K562 (cell line): Measurements from ENCODE around the gene SDCCAG8. TPM values are rescaled to one million over a fixed set of nuclear protein-coding genes. Genes with fewer than 3 reads are reported as not detected.

Source experiments
- ATAC-seq: fragments of 200-7000 bp; cut with Tn5 transposase; 3 replicates; pipeline ENCODE4 v1.9.1; 2020; ENCODE audit warnings: moderate library complexity
- BruUV-seq: library from RNA; stranded (reverse); fragments of 400-500 nt; replicated peaks from 2 replicates; lab custom pipeline; 2021; lab: Mats Ljungman, UMichigan
- CTCF ChIA-PET: fragments of 300-600 bp; formaldehyde crosslinking; extraction: SDS; loops from one replicate; lab custom pipeline; 2021; ENCODE audit warnings: low intra/inter-chr PET ratio; lab: Yijun Ruan, JAX
- POLR2A ChIA-PET: fragments of 300-600, 350-650 bp; sonication (Branson Sonifier 250); formaldehyde crosslinking; extraction: SDS; loops from one replicate; lab custom pipeline; 2021; ENCODE audit warnings: antibody characterized with exemption, inconsistent platforms; lab: Yijun Ruan, JAX
- DNase-seq, 4 experiments: peaks; one replicate each; pipeline versions ENCODE4 v3.0.0 to v3.0.0-alpha.2; 2011 to 2018; ENCODE audit warnings: low spot score in 3 of 4, mixed read lengths in 3 of 4; ENCODE audit errors: extremely low read depth in 1 of 4
- FAIRE-seq: peaks from 2 replicates; lab custom pipeline; 2011; peaks lifted over from hg19 to GRCh38; lab: Jason Lieb, UNC
- H2AFZ ChIP-seq: 2 replicates; pipeline ENCODE4 v1.6.0; 2011; ENCODE audit warnings: low read depth, low read length, control low read depth, inconsistent platforms
- H3K27ac ChIP-seq: fragments of 200-600 bp; 3 replicates; pipeline ENCODE4 v1.8.0; 2011; ENCODE audit warnings: low read depth, mild to moderate bottlenecking, control low read depth, inconsistent platforms, low read length, moderate library complexity, mixed read lengths; ENCODE audit errors: extremely low read depth
- H3K27me3 ChIP-seq, 2 experiments: fragments of 300-600 bp in 1 of 2; 2 replicates in 1 of 2; 3 replicates in 1 of 2; pipeline versions ENCODE4 v1.6.0 to v1.8.0; 2011; ENCODE audit warnings: inconsistent platforms in 2 of 2, low read length in 2 of 2, mild to moderate bottlenecking in 1 of 2, mixed read lengths in 1 of 2, moderate library complexity in 1 of 2; ENCODE audit not compliant: control insufficient read depth in 2 of 2, insufficient read depth in 2 of 2
- H3K36me3 ChIP-seq: fragments of 300-600 bp; 3 replicates; pipeline ENCODE4 v1.8.0; 2011; ENCODE audit warnings: mild to moderate bottlenecking, low read length, inconsistent platforms; ENCODE audit not compliant: control insufficient read depth, insufficient read depth
- H3K4me1 ChIP-seq, 2 experiments: fragments of 200-600 bp in 1 of 2; replicated peaks in 1 of 2; 2 replicates in 1 of 2; 3 replicates in 1 of 2; pipeline versions ENCODE4 v1.5.1 to v1.8.0; 2011; ENCODE audit warnings: inconsistent platforms in 2 of 2, low read length in 2 of 2, mild to moderate bottlenecking in 1 of 2, mixed read lengths in 1 of 2, moderate library complexity in 1 of 2; ENCODE audit not compliant: control insufficient read depth in 2 of 2, insufficient read depth in 2 of 2
- H3K4me2 ChIP-seq: 2 replicates; pipeline ENCODE4 v1.6.1; 2011; ENCODE audit warnings: low read length, control low read depth, inconsistent platforms, mixed read lengths; ENCODE audit not compliant: insufficient read depth
- H3K4me3 ChIP-seq: fragments of 200-600 bp; sonication (generic), shearing (Covaris generic); 2 replicates; pipeline ENCODE4 v1.5.1; 2016; ENCODE audit warnings: control low read depth, inconsistent platforms
- H3K79me2 ChIP-seq: fragments of 200-600 bp; 3 replicates; pipeline ENCODE4 v1.8.0; 2011; ENCODE audit warnings: low read length, inconsistent platforms; ENCODE audit not compliant: control insufficient read depth, insufficient read depth
- H3K9ac ChIP-seq, 2 experiments: 2 replicates each; pipeline versions ENCODE4 v1.6.0 to v1.6.1; 2011; ENCODE audit warnings: low read depth in 2 of 2, low read length in 2 of 2, control low read depth in 1 of 2, inconsistent platforms in 1 of 2, mild to moderate bottlenecking in 1 of 2, mixed read lengths in 1 of 2; ENCODE audit not compliant: insufficient read depth in 1 of 2
- H3K9me1 ChIP-seq: one replicate; pipeline ENCODE4 v1.6.0; 2011; ENCODE audit warnings: inconsistent platforms, mild to moderate bottlenecking, low read length, moderate library complexity; ENCODE audit not compliant: control insufficient read depth, insufficient read depth
- H3K9me3 ChIP-seq: replicated peaks from 2 replicates; pipeline ENCODE4 v1.5.1; 2011; ENCODE audit warnings: low read depth, low read length, inconsistent platforms; ENCODE audit not compliant: control insufficient read depth, insufficient read depth
- H4K20me1 ChIP-seq: replicated peaks from 2 replicates; pipeline ENCODE4 v1.6.1; 2011; ENCODE audit warnings: low read length, inconsistent platforms, mixed read lengths; ENCODE audit not compliant: control insufficient read depth, insufficient read depth
- PRDM10 ChIP-seq: fragments of 450-650 bp; IDR thresholded peaks from 2 replicates; pipeline ENCODE4 v1.6.1; 2018; ENCODE audit not compliant: partially characterized antibody
- TAL1 ChIP-seq: fragments of 450-650 bp; IDR thresholded peaks from 2 replicates; pipeline ENCODE4 v1.6.1; 2016; ENCODE audit warnings: mild to moderate bottlenecking
- WGBS: fragments of 100-300 bp; shearing (Covaris generic); methylation state at CpG from one replicate; pipeline ENCODE4 v1.1.6; 2016; ENCODE audit warnings: low coverage, mixed read lengths; ENCODE audit not compliant: insufficient coverage; ENCODE audit errors: missing lambda C conversion rate; 5-methylcytosine and 5-hydroxymethylcytosine counted together
- in situ Hi-C: fragments of 300-500 bp; cut with MboI; formaldehyde crosslinking; loops from 4 replicates; pipeline ENCODE4 v1.15.0; 2018; ENCODE audit warnings: inconsistent platforms, mixed read lengths
- intact Hi-C: fragments of 100-400 bp; cut with micrococcal nuclease; formaldehyde crosslinking; loops from 2 replicates; pipeline ENCODE4 v1.14.2; 2022
- polyA plus RNA-seq, 8 experiments: library from polyadenylated mRNA; depleted of rRNA in 4 of 8; stranded (reverse) in 5 of 8; unstranded in 3 of 8; fragments of >200 nt; fragmentation: Nextera tagmentation in 2 of 8; fragmentation: Illumina TruSeq in 1 of 8; extraction: Ambion mirVana in 2 of 8; extraction: Trizol in 1 of 8; gene quantifications; 2 replicates each; pipeline versions ENCODE4 v1.2.1 to v1.2.3, GENCODE V29; 2011 to 2014; ENCODE audit warnings: inconsistent platforms in 1 of 8, missing spikeins in 1 of 8
- total RNA-seq, 7 experiments: library from RNA; depleted of rRNA in 6 of 7; stranded (reverse); fragments of >200 nt in 6 of 7; fragmentation: Illumina TruSeq in 2 of 7; extraction: Trizol in 2 of 7; gene quantifications; 2 replicates each; pipeline versions ENCODE4 v1.2.1 to v1.2.3, GENCODE V29; 2011 to 2021; ENCODE audit warnings: low replicate concordance in 1 of 7

SDCCAG8 gene
- total and polyA plus RNA-seq, 9 of the 15 experiments (the other 6 are each of a cell fraction or from before 2014, with no cell fraction given) = 17.9 to 36.7 (median 25.4) TPM

- ChIA-PET POLR2A (interaction anchor here (0.6 kb wide), 1 partner anchor 37 kb away, joined by 3 read pairs; no protein-coding TSS in a partner anchor), CTCF (no interaction called here)
- no peaks in the 10 kb centered on the region for H3K9me1 ChIP-seq
- no peak for FAIRE-seq
- no peak for TF ChIP-seq TAL1
- TF ChIP-seq PRDM10 = peak; percentile 87
- in situ Hi-C loops = no loop called here
- H2AFZ ChIP-seq = no peak overlapping the region
- no TSS peak for BruUV-seq
- no peak overlapping the region for H3K27ac ChIP-seq
- no peaks in the 10 kb centered on the region for H4K20me1 ChIP-seq
- H3K9ac ChIP-seq = no peak overlapping the region
- no peaks in the 10 kb centered on the region for H3K4me1 ChIP-seq
- H3K79me2 ChIP-seq = no peaks in the 10 kb centered on the region
- no peak for DNase-seq
- no peaks in the 10 kb centered on the region for H3K9me3 ChIP-seq
- H3K36me3 ChIP-seq = no peaks in the 10 kb centered on the region
- intact Hi-C loops = no loop called here
- no peak for ATAC-seq
- H3K4me3 ChIP-seq = no peak overlapping the region
- H3K27me3 ChIP-seq = no peaks in the 10 kb centered on the region
- 0% methylated on average over 7 of the region's 7 CpGs for WGBS
- no peak overlapping the region for H3K4me2 ChIP-seq
Observed at GRCh38 chr1:243542739-243543415, 287.0 kb downstream of the SDCCAG8 start.
